Neural crest cell (in vitro differentiated cells): ENCODE data around the gene MC2R. TPM values are rescaled to one million over a fixed set of nuclear protein-coding genes. Genes with fewer than 3 reads are reported as not detected.

Source experiments
- DNase-seq: peaks from one replicate; pipeline ENCODE4 v3.0.0; 2021; ENCODE audit warnings: low read depth, mixed read lengths, low spot score
- H3K27ac Mint-ChIP-seq: one replicate; pipeline ENCODE4 v1.8.0; 2021; ENCODE audit warnings: mild to moderate bottlenecking, mixed read lengths; ENCODE audit not compliant: unreplicated experiment
- H3K27me3 Mint-ChIP-seq: 2 replicates; pipeline ENCODE4 v1.8.0; 2021; ENCODE audit warnings: low read depth, mild to moderate bottlenecking, mixed read lengths
- H3K36me3 Mint-ChIP-seq: 2 replicates; pipeline ENCODE4 v1.8.0; 2021; ENCODE audit warnings: low read depth, mild to moderate bottlenecking, mixed read lengths
- H3K4me1 Mint-ChIP-seq: 2 replicates; pipeline ENCODE4 v1.8.0; 2021; ENCODE audit warnings: mixed read lengths
- H3K4me3 Mint-ChIP-seq: one replicate; pipeline ENCODE4 v1.8.0; 2021; ENCODE audit warnings: mild to moderate bottlenecking, mixed read lengths
- H3K9me3 Mint-ChIP-seq: 2 replicates; pipeline ENCODE4 v1.8.0; 2021; ENCODE audit warnings: mixed read lengths
- total RNA-seq: library from RNA; stranded (reverse); gene quantifications from 2 replicates; pipeline ENCODE4 v1.2.1, GENCODE V29; 2021
- TF ChIP-seq, protein P1 (sequence below): fragments of 200-600 bp; sonication (generic); conservative IDR thresholded peaks from 2 replicates; pipeline ENCODE4 v1.5.0; 2021; ENCODE audit warnings: antibody characterized with exemption, mild to moderate bottlenecking

Gene MC2R
- total RNA-seq, 1 donor from 2014 or later: not detected

DNA sequence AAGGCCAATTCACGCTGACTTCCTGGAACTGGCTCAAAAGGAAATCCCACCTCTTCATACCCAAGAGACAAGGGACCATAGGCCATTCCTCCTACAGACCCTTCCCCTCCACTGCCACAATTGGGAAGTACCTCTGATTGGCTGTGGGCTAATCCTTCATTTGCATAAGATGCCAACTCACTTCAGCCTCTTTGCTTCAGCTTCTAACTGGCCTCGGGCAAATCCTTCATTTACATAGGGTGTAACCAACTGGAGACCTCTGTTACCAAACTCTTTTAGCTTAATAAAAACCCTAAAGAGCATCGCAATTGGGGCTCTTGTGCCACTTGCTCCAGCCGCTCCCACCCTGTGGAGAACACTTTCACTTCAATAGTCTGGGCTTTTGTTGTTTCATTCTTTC is 38.2 kb downstream of the MC2R start:
- Mint-ChIP-seq H3K36me3 (no peaks in the 10 kb centered on the region), H3K27ac (no peak overlapping the region), H3K4me3 (no peak overlapping the region), H3K4me1 (no peaks in the 10 kb centered on the region), H3K27me3 (peaks cover 10% of the 10 kb centered on the region), H3K9me3 (no peaks in the 10 kb centered on the region)
- no peak for DNase-seq
- TF ChIP-seq, protein P1, sequence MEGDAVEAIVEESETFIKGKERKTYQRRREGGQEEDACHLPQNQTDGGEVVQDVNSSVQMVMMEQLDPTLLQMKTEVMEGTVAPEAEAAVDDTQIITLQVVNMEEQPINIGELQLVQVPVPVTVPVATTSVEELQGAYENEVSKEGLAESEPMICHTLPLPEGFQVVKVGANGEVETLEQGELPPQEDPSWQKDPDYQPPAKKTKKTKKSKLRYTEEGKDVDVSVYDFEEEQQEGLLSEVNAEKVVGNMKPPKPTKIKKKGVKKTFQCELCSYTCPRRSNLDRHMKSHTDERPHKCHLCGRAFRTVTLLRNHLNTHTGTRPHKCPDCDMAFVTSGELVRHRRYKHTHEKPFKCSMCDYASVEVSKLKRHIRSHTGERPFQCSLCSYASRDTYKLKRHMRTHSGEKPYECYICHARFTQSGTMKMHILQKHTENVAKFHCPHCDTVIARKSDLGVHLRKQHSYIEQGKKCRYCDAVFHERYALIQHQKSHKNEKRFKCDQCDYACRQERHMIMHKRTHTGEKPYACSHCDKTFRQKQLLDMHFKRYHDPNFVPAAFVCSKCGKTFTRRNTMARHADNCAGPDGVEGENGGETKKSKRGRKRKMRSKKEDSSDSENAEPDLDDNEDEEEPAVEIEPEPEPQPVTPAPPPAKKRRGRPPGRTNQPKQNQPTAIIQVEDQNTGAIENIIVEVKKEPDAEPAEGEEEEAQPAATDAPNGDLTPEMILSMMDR: no peak

- TF ChIP-seq, protein P1: no peak
- Mint-ChIP-seq H3K9me3 (no peaks in the 10 kb centered on the region), H3K4me3 (no peak overlapping the region), H3K27ac (no peak overlapping the region), H3K36me3 (no peaks in the 10 kb centered on the region), H3K4me1 (no peaks in the 10 kb centered on the region), H3K27me3 (peaks cover 22% of the 10 kb centered on the region)
- no peak for DNase-seq
Observed at GRCh38 chr18:13874558-13874957, 40.8 kb downstream of the MC2R start.

DNA sequence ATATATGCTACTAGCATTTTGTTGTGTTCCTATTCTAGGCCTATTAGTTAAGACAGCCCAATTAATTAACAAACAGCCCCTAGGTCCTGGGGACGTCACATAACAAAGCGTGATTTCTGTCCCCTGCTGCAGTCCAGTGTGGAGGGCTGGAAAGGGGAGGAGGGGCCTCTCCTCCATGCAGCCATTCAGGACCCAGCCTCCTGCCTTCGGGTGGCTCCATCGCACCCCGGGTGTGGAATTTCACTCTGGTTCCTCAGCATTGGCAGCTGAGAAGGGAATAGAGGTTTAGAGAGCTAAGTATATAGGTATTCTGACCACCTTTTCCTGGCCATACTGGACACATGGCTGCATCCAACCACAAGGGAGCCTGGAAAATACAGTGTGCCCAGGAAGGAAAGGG is 42.4 kb downstream of the MC2R start:
- no peak for DNase-seq
- Mint-ChIP-seq H3K9me3 (no peaks in the 10 kb centered on the region), H3K36me3 (no peaks in the 10 kb centered on the region), H3K4me3 (no peak overlapping the region), H3K27me3 (peaks cover 38% of the 10 kb centered on the region), H3K27ac (no peak overlapping the region), H3K4me1 (peaks cover 5% of the 10 kb centered on the region)
- TF ChIP-seq, protein P1: no peak

GRCh38 chr18:13872373-13872772 is 43.0 kb downstream of the MC2R start:
- no peak for DNase-seq
- Mint-ChIP-seq H3K4me1 (peaks cover 5% of the 10 kb centered on the region), H3K27me3 (peaks cover 44% of the 10 kb centered on the region), H3K9me3 (no peaks in the 10 kb centered on the region), H3K4me3 (no peak overlapping the region), H3K36me3 (no peaks in the 10 kb centered on the region), H3K27ac (no peak overlapping the region)
- TF ChIP-seq, protein P1: no peak

DNA sequence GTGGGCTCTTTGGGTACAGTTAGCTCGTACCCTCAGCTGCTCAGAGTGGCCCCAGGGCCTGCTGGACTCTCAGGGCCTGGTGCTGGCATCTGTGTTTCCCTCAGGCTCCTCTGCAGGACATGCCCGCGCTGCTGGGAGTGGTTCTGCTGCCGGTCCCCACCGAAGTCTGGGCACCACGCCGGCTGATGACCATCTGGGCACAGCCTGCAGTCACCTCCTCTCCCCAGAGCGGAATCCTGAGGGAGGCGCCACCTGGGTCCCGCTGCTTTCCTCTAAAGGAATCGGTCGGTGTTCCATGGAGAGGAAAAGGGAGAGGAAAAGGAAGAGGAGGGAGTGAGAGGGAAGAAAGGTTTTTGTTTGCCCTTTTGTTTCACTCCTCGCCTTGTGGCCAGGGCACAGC is 43.6 kb downstream of the MC2R start:
- no peak overlapping the region for H3K27ac Mint-ChIP-seq
- TF ChIP-seq, protein P1: no peak
- H3K4me3 Mint-ChIP-seq: no peak overlapping the region
- DNase-seq: no peak
- H3K27me3 Mint-ChIP-seq: peaks cover 50% of the 10 kb centered on the region
- H3K36me3 Mint-ChIP-seq: no peaks in the 10 kb centered on the region
- H3K9me3 Mint-ChIP-seq: no peaks in the 10 kb centered on the region
- peaks cover 5% of the 10 kb centered on the region for H3K4me1 Mint-ChIP-seq
